Ovary (tissue), 3 donors: Measurements from ENCODE around the gene RFESD.

Source experiments
- EP300 ChIP-seq: sonication (generic); formaldehyde crosslinking; IDR thresholded peaks from one replicate; pipeline ENCODE4 v1.6.1; 2017; ENCODE audit warnings: antibody characterized with exemption
- POLR2A ChIP-seq: fragments of 450-650 bp; IDR thresholded peaks from one replicate; pipeline ENCODE4 v1.6.1; 2017; ENCODE audit warnings: antibody characterized with exemption, mild to moderate bottlenecking, moderate library complexity
- TF ChIP-seq, protein P1 (sequence below), 3 donors: fragments of 450-650 bp in 2 of 3; fragments of 200-600 bp in 1 of 3; IDR thresholded peaks; one replicate each; pipeline versions ENCODE4 v1.5.1 to v1.8.0; 2016 to 2022; ENCODE audit warnings: antibody characterized with exemption in 3 of 3, mild to moderate bottlenecking in 1 of 3
- donor health status: DM: no; HTN: no; CAD: no.

GRCh38 chr5:95704150-95704549 lies 57.6 kb downstream of the RFESD start:
- TF ChIP-seq, protein P1, sequence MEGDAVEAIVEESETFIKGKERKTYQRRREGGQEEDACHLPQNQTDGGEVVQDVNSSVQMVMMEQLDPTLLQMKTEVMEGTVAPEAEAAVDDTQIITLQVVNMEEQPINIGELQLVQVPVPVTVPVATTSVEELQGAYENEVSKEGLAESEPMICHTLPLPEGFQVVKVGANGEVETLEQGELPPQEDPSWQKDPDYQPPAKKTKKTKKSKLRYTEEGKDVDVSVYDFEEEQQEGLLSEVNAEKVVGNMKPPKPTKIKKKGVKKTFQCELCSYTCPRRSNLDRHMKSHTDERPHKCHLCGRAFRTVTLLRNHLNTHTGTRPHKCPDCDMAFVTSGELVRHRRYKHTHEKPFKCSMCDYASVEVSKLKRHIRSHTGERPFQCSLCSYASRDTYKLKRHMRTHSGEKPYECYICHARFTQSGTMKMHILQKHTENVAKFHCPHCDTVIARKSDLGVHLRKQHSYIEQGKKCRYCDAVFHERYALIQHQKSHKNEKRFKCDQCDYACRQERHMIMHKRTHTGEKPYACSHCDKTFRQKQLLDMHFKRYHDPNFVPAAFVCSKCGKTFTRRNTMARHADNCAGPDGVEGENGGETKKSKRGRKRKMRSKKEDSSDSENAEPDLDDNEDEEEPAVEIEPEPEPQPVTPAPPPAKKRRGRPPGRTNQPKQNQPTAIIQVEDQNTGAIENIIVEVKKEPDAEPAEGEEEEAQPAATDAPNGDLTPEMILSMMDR (IDR thresholded peaks at IDR 0.05): no peak
- TF ChIP-seq POLR2A (no peak), EP300 (no peak)
